Panc1 (cell line): ENCODE data around the gene SLC25A12. TPM values are rescaled to one million over a fixed set of nuclear protein-coding genes. Genes with fewer than 3 reads are reported as not detected.

Source experiments
- ATAC-seq: fragments of 200-7000 bp; cut with Tn5 transposase; 2 replicates; pipeline ENCODE4 v1.9.1; 2020; ENCODE audit warnings: mild to moderate bottlenecking, moderate library complexity
- BruUV-seq: library from RNA; stranded (reverse); fragments of 400-500 nt; replicated peaks from 2 replicates; lab custom pipeline; 2021; lab: Mats Ljungman, UMichigan
- CTCF ChIA-PET: fragments of 300-600 bp; sonication (Branson Sonifier 250); formaldehyde crosslinking; loops from one replicate; lab custom pipeline; 2022; ENCODE audit warnings: antibody characterized with exemption; lab: Charles Lee
- POLR2A ChIA-PET: fragments of 300-600 bp; sonication (Branson Sonifier 250); formaldehyde crosslinking; loops from one replicate; lab custom pipeline; 2022; ENCODE audit warnings: antibody characterized with exemption; lab: Charles Lee
- DNase-seq: peaks from one replicate; pipeline ENCODE4 v3.0.0-alpha.2; 2010; ENCODE audit warnings: low read depth, low spot score
- H3K27ac ChIP-seq: 2 replicates; pipeline ENCODE4 v1.5.1; 2011; ENCODE audit warnings: mild to moderate bottlenecking, low read length, inconsistent platforms
- H3K27me3 ChIP-seq: fragments of 200-500 bp; sonication (Bioruptor generic); 2 replicates; pipeline ENCODE4 v1.6.0; 2014; ENCODE audit warnings: low read length, inconsistent platforms; ENCODE audit not compliant: control insufficient read depth, insufficient read depth
- H3K36me3 ChIP-seq: fragments of 200-500 bp; sonication (Bioruptor generic); 2 replicates; pipeline ENCODE4 v1.5.1; 2014; ENCODE audit warnings: inconsistent platforms, mild to moderate bottlenecking, low read length, moderate library complexity; ENCODE audit not compliant: control insufficient read depth, insufficient read depth
- H3K4me1 ChIP-seq: 2 replicates; pipeline ENCODE4 v1.5.1; 2011; ENCODE audit warnings: inconsistent platforms, mild to moderate bottlenecking, low read length, moderate library complexity; ENCODE audit not compliant: control insufficient read depth, insufficient read depth
- H3K4me3 ChIP-seq, 2 experiments: 2 replicates each; pipeline ENCODE4 v1.5.1; 2011 to 2012; ENCODE audit warnings: low read depth in 2 of 2, low read length in 2 of 2, mild to moderate bottlenecking in 2 of 2, inconsistent platforms in 1 of 2, moderate library complexity in 1 of 2
- H3K9me3 ChIP-seq: fragments of 200-500 bp; sonication (Bioruptor generic); 2 replicates; pipeline ENCODE4 v1.5.1; 2014; ENCODE audit warnings: low read depth, mild to moderate bottlenecking, inconsistent platforms, low read length, moderate library complexity; ENCODE audit not compliant: control insufficient read depth, insufficient read depth
- CTCF ChIP-seq: fragments of 450-650 bp; IDR thresholded peaks from 2 replicates; pipeline ENCODE4 v1.5.1; 2017; ENCODE audit warnings: mild to moderate bottlenecking
- POLR2AphosphoS5 ChIP-seq: IDR thresholded peaks from 2 replicates; pipeline ENCODE4 v1.6.1; 2012; ENCODE audit warnings: mild to moderate bottlenecking, low read depth, low read length, moderate library complexity
- REST ChIP-seq, 2 experiments: IDR thresholded peaks; 2 replicates each; pipeline ENCODE4 v1.6.1; 2011 to 2012; ENCODE audit warnings: low read depth in 2 of 2, control low read depth in 1 of 2, low read length in 1 of 2, mild to moderate bottlenecking in 1 of 2, moderate library complexity in 1 of 2; ENCODE audit not compliant: insufficient read depth in 1 of 2
- SIN3A ChIP-seq: IDR thresholded peaks from 2 replicates; pipeline ENCODE4 v1.6.1; 2012; ENCODE audit warnings: low read depth, mild to moderate bottlenecking, low read length, moderate library complexity, borderline replicate concordance; ENCODE audit not compliant: insufficient read depth
- TCF7L2 ChIP-seq: IDR thresholded peaks from 2 replicates; pipeline ENCODE4 v1.6.1; 2011; ENCODE audit warnings: mild to moderate bottlenecking, low read depth, low read length, inconsistent platforms
- in situ Hi-C: cut with HindIII; loops from 2 replicates; pipeline ENCODE4 v1.10.0; 2016; ENCODE audit warnings: low sequenced_read_pairs, low pct_unique_long_range_greater_than_20kb
- intact Hi-C: fragments of 100-400 bp; cut with micrococcal nuclease; formaldehyde crosslinking; loops from one replicate; pipeline ENCODE4 v1.10.0; 2022; ENCODE audit not compliant: unreplicated experiment
- total RNA-seq: library from RNA; stranded (reverse); gene quantifications from one replicate; pipeline ENCODE4 v1.2.1, GENCODE V29; 2021; ENCODE audit not compliant: unreplicated experiment

SLC25A12 gene
- total RNA-seq, 1 experiment from 2014 or later = 17.8 TPM

DNA sequence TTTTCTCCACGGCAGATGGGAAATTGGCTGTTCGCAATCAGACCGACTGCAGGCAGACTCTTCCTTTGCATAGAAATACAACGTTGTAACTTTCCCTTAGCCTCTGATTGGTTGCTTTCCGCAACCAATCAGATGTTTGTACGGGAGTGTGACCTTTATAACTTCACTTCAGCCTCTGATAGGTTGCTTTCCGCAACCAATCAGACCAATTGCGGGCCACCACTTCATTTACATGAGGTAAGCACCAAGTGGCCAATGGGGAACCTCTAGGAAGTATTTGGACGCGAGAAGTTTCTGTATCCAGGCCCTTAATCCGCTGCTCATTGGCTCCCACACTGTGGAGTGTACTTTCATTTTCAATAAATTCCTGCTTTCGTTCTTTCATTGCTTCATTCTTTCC is 19.1 kb downstream of the SLC25A12 start:
- Histone ChIP-seq H3K4me3 (no peak overlapping the region), H3K27me3 (no peaks in the 10 kb centered on the region), H3K36me3 (no peaks in the 10 kb centered on the region; the same call in 1 of the 2 replicates), H3K4me1 (peaks cover 5% of the 10 kb centered on the region; the same call in 1 of the 2 replicates), H3K9me3 (no peaks in the 10 kb centered on the region), H3K27ac (no peak overlapping the region)
- intact Hi-C loops (no loop called here), in situ Hi-C loops (no loop called here)
- BruUV-seq = no TSS peak
- TF ChIP-seq SIN3A (no peak), TCF7L2 (no peak), POLR2AphosphoS5 (no peak), CTCF (no peak), REST (IDR thresholded peaks at IDR 0.05; ENCODE audit: insufficient read depth in 1 of 2, low read depth in 2 of 2, low read length in 1 of 2) (no peak)
- ATAC-seq = no peak
- CTCF ChIA-PET = no interaction called here
- DNase-seq = no peak
- POLR2A ChIA-PET = no interaction called here

DNA sequence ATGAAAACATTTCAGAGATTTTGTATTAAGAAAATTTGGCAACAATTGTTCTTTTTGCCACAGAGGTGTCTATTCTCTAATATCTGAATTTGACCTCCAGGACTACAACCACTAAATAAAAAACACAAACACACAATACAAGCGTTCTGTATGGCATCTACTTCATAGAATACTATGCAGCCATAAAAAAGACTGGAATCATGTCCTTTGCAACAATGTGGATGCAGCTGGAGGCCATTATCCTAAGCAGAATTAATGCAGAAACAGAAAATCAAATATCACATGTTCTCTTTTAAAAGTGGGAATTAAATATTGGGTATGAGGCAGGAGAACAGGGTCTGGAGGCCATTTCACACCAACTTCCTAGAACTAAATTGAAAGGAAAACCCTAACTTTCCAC is 19.5 kb downstream of the SLC25A12 start:
- ChIA-PET CTCF (no interaction called here), POLR2A (no interaction called here)
- Histone ChIP-seq H3K27ac (no peak overlapping the region), H3K27me3 (no peaks in the 10 kb centered on the region), H3K9me3 (no peaks in the 10 kb centered on the region), H3K4me3 (no peak overlapping the region), H3K4me1 (peaks cover 5% of the 10 kb centered on the region; the same call in 1 of the 2 replicates), H3K36me3 (no peaks in the 10 kb centered on the region; the same call in 1 of the 2 replicates)
- in situ Hi-C loops (no loop called here), intact Hi-C loops (no loop called here)
- TF ChIP-seq CTCF (no peak), REST (IDR thresholded peaks at IDR 0.05; ENCODE audit: insufficient read depth in 1 of 2, low read depth in 2 of 2, low read length in 1 of 2) (no peak), TCF7L2 (no peak), POLR2AphosphoS5 (no peak), SIN3A (no peak)
- ATAC-seq (no peak), DNase-seq (no peak)
- BruUV-seq = no TSS peak
